GM23248 (cell line): ENCODE data around the gene LRRC58. TPM values are rescaled to one million over a fixed set of nuclear protein-coding genes. Genes with fewer than 3 reads are reported as not detected.
"Not testable (repeated sequence)": the region's sequence is repeated elsewhere in the genome, so short reads cannot be mapped to it uniquely, and the experiment has no call there.

Experiments used
- DNase-seq: peaks from one replicate; pipeline ENCODE4 v3.0.0-alpha.2; 2015
- H2AFZ ChIP-seq: fragments of 200-600 bp; sonication (generic); 2 replicates; pipeline ENCODE4 v1.6.1; 2016; ENCODE audit warnings: antibody characterized with exemption
- H3F3A ChIP-seq: fragments of 200-600 bp; sonication (generic); 2 replicates; pipeline ENCODE4 v1.6.1; 2016; ENCODE audit warnings: mild to moderate bottlenecking, antibody characterized with exemption, mixed run types; ENCODE audit not compliant: insufficient read depth
- H3K27ac ChIP-seq: fragments of 200-600 bp; sonication (generic); 2 replicates; pipeline ENCODE4 v1.5.1; 2016; ENCODE audit warnings: mild to moderate bottlenecking
- H3K27me3 ChIP-seq: fragments of 200-600 bp; sonication (generic); replicated peaks from 2 replicates; pipeline ENCODE4 v1.6.1; 2016; ENCODE audit warnings: mild to moderate bottlenecking; ENCODE audit not compliant: insufficient read depth
- H3K36me3 ChIP-seq: fragments of 200-600 bp; sonication (generic); 2 replicates; pipeline ENCODE4 v1.6.1; 2016; ENCODE audit warnings: low read depth, mild to moderate bottlenecking
- H3K4me1 ChIP-seq: fragments of 200-600 bp; sonication (generic); 2 replicates; pipeline ENCODE4 v1.6.1; 2016; ENCODE audit warnings: mild to moderate bottlenecking; ENCODE audit not compliant: insufficient read depth
- H3K4me2 ChIP-seq: fragments of 200-600 bp; sonication (generic); one replicate; pipeline ENCODE4 v1.6.1; 2016; ENCODE audit warnings: mild to moderate bottlenecking; ENCODE audit not compliant: unreplicated experiment
- H3K4me3 ChIP-seq: fragments of 200-600 bp; sonication (generic); 2 replicates; pipeline ENCODE4 v1.5.1; 2016; ENCODE audit warnings: mild to moderate bottlenecking
- H3K79me2 ChIP-seq: fragments of 200-600 bp; sonication (generic); 2 replicates; pipeline ENCODE4 v1.6.1; 2016; ENCODE audit warnings: mild to moderate bottlenecking; ENCODE audit not compliant: insufficient read depth
- H3K9ac ChIP-seq: fragments of 200-600 bp; sonication (generic); 2 replicates; pipeline ENCODE4 v1.6.1; 2016; ENCODE audit warnings: mild to moderate bottlenecking
- H3K9me2 ChIP-seq: fragments of 200-600 bp; sonication (generic); 2 replicates; pipeline ENCODE4 v1.6.1; 2016; ENCODE audit warnings: mixed run types, mild to moderate bottlenecking, moderate library complexity; ENCODE audit not compliant: insufficient read depth
- H3K9me3 ChIP-seq: fragments of 200-600 bp; sonication (generic); one replicate; pipeline ENCODE4 v1.6.1; 2017; ENCODE audit warnings: low read depth
- H4K20me1 ChIP-seq: fragments of 200-600 bp; sonication (generic); 2 replicates; pipeline ENCODE4 v1.6.0; 2016; ENCODE audit not compliant: insufficient read depth
- EZH2 ChIP-seq: fragments of 200-600 bp; sonication (generic); IDR thresholded peaks from 2 replicates; pipeline ENCODE4 v1.6.1; 2018; ENCODE audit warnings: antibody characterized with exemption, mild to moderate bottlenecking; ENCODE audit not compliant: insufficient read depth, poor library complexity, severe bottlenecking
- EZH2phosphoT487 ChIP-seq: fragments of 200-600 bp; sonication (generic); IDR thresholded peaks from 2 replicates; pipeline ENCODE4 v1.6.1; 2018; ENCODE audit warnings: antibody characterized with exemption, moderate library complexity, mild to moderate bottlenecking, low read depth; ENCODE audit not compliant: insufficient read depth
- WGBS, 2 experiments: methylation state at CpG; one replicate each; pipeline ENCODE4 v1.1.6; 2015 to 2017; ENCODE audit warnings: low lambda C conversion rate in 2 of 2, low coverage in 1 of 2; ENCODE audit errors: missing lambda C conversion rate in 2 of 2; 5-methylcytosine and 5-hydroxymethylcytosine counted together
- in situ Hi-C: fragments of 300-500 bp; cut with MboI; formaldehyde crosslinking; loops from 2 replicates; pipeline ENCODE4 v1.15.0; 2020
- polyA plus RNA-seq: library from polyadenylated mRNA; unstranded; fragments of >200 nt; fragmentation: Nextera tagmentation; extraction: Ambion mirVana; gene quantifications from 2 replicates; pipeline ENCODE4 v1.2.1, GENCODE V29; 2016
- total RNA-seq: library from RNA; depleted of rRNA; stranded (reverse); fragments of >200 nt; shearing (Covaris generic); gene quantifications from 2 replicates; pipeline ENCODE4 v1.2.3, GENCODE V29; 2014

The LRRC58 gene
- total and polyA plus RNA-seq, 2 experiments from 2014 or later = 13.1 to 34.4 TPM

- H3K4me3 ChIP-seq = no peak overlapping the region
- no peak overlapping the region for H2AFZ ChIP-seq
- no peaks in the 10 kb centered on the region for H4K20me1 ChIP-seq
- H3K9ac ChIP-seq = no peak overlapping the region
- H3K36me3 ChIP-seq = no peaks in the 10 kb centered on the region
- in situ Hi-C loops = no loop called here
- WGBS, 2 experiments = 84 to 85% methylated on average over 3 of the region's 3 CpGs
- H3K27me3 ChIP-seq = no peaks in the 10 kb centered on the region
- no peak overlapping the region for H3K27ac ChIP-seq
- TF ChIP-seq EZH2phosphoT487 = no peak
- no peak for TF ChIP-seq EZH2
- no peaks in the 10 kb centered on the region for H3K9me2 ChIP-seq
- H3F3A ChIP-seq = no peaks in the 10 kb centered on the region
- H3K79me2 ChIP-seq = no peaks in the 10 kb centered on the region
- no peak for DNase-seq
- no peaks in the 10 kb centered on the region for H3K9me3 ChIP-seq
- H3K4me1 ChIP-seq = no peaks in the 10 kb centered on the region
- no peak overlapping the region for H3K4me2 ChIP-seq
These were observed 48.2 kb downstream of the LRRC58 start for GRCh38 chr3:120300971-120301370.

- Histone ChIP-seq H2AFZ (no peak overlapping the region), H3K9me2 (no peaks in the 10 kb centered on the region), H3K4me2 (no peak overlapping the region), H3K79me2 (no peaks in the 10 kb centered on the region), H3K9ac (no peak overlapping the region), H3K27me3 (no peaks in the 10 kb centered on the region), H3K36me3 (no peaks in the 10 kb centered on the region), H3K4me1 (no peaks in the 10 kb centered on the region), H3F3A (no peaks in the 10 kb centered on the region), H3K27ac (no peak overlapping the region), H4K20me1 (no peaks in the 10 kb centered on the region), H3K4me3 (no peak overlapping the region), H3K9me3 (no peaks in the 10 kb centered on the region)
- TF ChIP-seq EZH2 (no peak), EZH2phosphoT487 (no peak)
- DNase-seq = peak; percentile 4
- in situ Hi-C loops = no loop called here
These were observed 49.8 kb downstream of the LRRC58 start for GRCh38 chr3:120299403-120299802.

- Histone ChIP-seq H2AFZ (no peak overlapping the region), H3K4me2 (no peak overlapping the region), H4K20me1 (no peaks in the 10 kb centered on the region), H3K9me2 (no peaks in the 10 kb centered on the region), H3K4me3 (no peak overlapping the region), H3K9me3 (no peaks in the 10 kb centered on the region), H3K9ac (no peak overlapping the region), H3F3A (no peaks in the 10 kb centered on the region), H3K36me3 (no peaks in the 10 kb centered on the region), H3K27me3 (no peaks in the 10 kb centered on the region), H3K79me2 (no peaks in the 10 kb centered on the region), H3K4me1 (no peaks in the 10 kb centered on the region), H3K27ac (no peak overlapping the region)
- no peak for DNase-seq
- in situ Hi-C loops = no loop called here
- no peak for TF ChIP-seq EZH2phosphoT487
- TF ChIP-seq EZH2 = no peak
These were observed 50.2 kb downstream of the LRRC58 start for GRCh38 chr3:120298996-120299395.

- in situ Hi-C loops = not testable (repeated sequence)
These were observed 57.6 kb downstream of the LRRC58 start for GRCh38 chr3:120291552-120291951.

GRCh38 chr3:120289636-120290035 lies 59.5 kb downstream of the LRRC58 start:
- in situ Hi-C loops = no loop called here
- H3K27ac ChIP-seq = no peak overlapping the region

More at GRCh38 chr3:120291552-120291951, 57.6 kb downstream of the LRRC58 start:
- H3K36me3 ChIP-seq, H3K27ac ChIP-seq, H2AFZ ChIP-seq, H3K4me2 ChIP-seq, H3K9me2 ChIP-seq, H3K4me1 ChIP-seq, H3F3A ChIP-seq, H3K4me3 ChIP-seq, H4K20me1 ChIP-seq, H3K9ac ChIP-seq, H3K79me2 ChIP-seq, H3K27me3 ChIP-seq, H3K9me3 ChIP-seq: not testable (repeated sequence)
- DNase-seq = peak; percentile 46
- 14 to 27% methylated on average over 2 of the region's 2 CpGs for WGBS, 2 experiments

More at GRCh38 chr3:120289636-120290035, 59.5 kb downstream of the LRRC58 start:
- Histone ChIP-seq H3K9me3 (no peaks in the 10 kb centered on the region), H2AFZ (no peak overlapping the region), H4K20me1 (no peaks in the 10 kb centered on the region), H3K4me1 (no peaks in the 10 kb centered on the region), H3K79me2 (no peaks in the 10 kb centered on the region), H3K9ac (no peak overlapping the region), H3K9me2 (no peaks in the 10 kb centered on the region), H3K4me3 (no peak overlapping the region), H3K4me2 (no peak overlapping the region), H3K27me3 (peaks cover 10% of the 10 kb centered on the region), H3F3A (no peaks in the 10 kb centered on the region), H3K36me3 (no peaks in the 10 kb centered on the region)
- TF ChIP-seq EZH2phosphoT487 (no peak), EZH2 (no peak)
- DNase-seq = no peak
- 79% methylated on average over 11 to 16 of the region's 16 CpGs for WGBS, 2 experiments
